Mucosa of descending colon (tissue), 3 donors: Measurements from ENCODE around the gene COMMD6. TPM values are rescaled to one million over a fixed set of nuclear protein-coding genes. Genes with fewer than 3 reads are reported as not detected.
A peak's percentile ranks its signal among the peaks of the same experiment; 100 is the strongest.

Experiments used
- ATAC-seq: fragments of 200-7000 bp; cut with Tn5 transposase; one replicate; pipeline ENCODE4 v1.9.1; 2020; ENCODE audit warnings: mild to moderate bottlenecking, moderate library complexity
- DNase-seq, 3 donors: peaks; one replicate each; pipeline ENCODE4 v3.0.0-alpha.2; 2020
- H3K36me3 ChIP-seq: fragments of 200-600 bp; one replicate; pipeline ENCODE4 v1.8.0; 2021; ENCODE audit warnings: low read depth, mild to moderate bottlenecking
- H3K4me1 ChIP-seq: fragments of 200-600 bp; one replicate; pipeline ENCODE4 v1.8.0; 2021; ENCODE audit warnings: low read depth, mild to moderate bottlenecking
- H3K4me3 ChIP-seq: fragments of 200-600 bp; one replicate; pipeline ENCODE4 v1.8.0; 2021; ENCODE audit warnings: mild to moderate bottlenecking
- H3K9me3 ChIP-seq: fragments of 200-600 bp; one replicate; pipeline ENCODE4 v1.8.0; 2021; ENCODE audit warnings: mild to moderate bottlenecking
- CTCF ChIP-seq: fragments of 200-600 bp; IDR thresholded peaks from one replicate; pipeline ENCODE4 v1.8.0; 2022; ENCODE audit warnings: antibody characterized with exemption, mild to moderate bottlenecking
- intact Hi-C, 2 donors: fragments of 100-400 bp; cut with DNase I in 1 of 2; cut with micrococcal nuclease in 1 of 2; formaldehyde crosslinking; loops; one replicate each; pipeline versions ENCODE4 v1.11.0 to v1.11.1; 2022; cut with DNase I, micrococcal nuclease
- long read RNA-seq, 2 donors: library from polyadenylated mRNA; unstranded; transcript quantifications; one replicate each; pipeline ENCODE4 v2.0.0, GENCODE V29; 2019 to 2021
- total RNA-seq, 3 donors: library from RNA; stranded (reverse); fragmentation: NEBNext Ultra II Directional in 2 of 3; extraction: Animal tissue kit (Norgen Biotek cat#: 25700) in 2 of 3; gene quantifications; one replicate each; pipeline versions ENCODE4 v1.2.1 to v1.2.4, GENCODE V29; 2021 to 2023
- donor health status: DM: no; HTN: no; CAD: no; lungs with moderate emphysema.
- donor health status: DM: no; HTN: no; CAD: no.
- donor health status: DM: no; HTN: yes; CAD: no.

COMMD6 gene
- 100 to 1,000 TPM in 2 of 3 donors, 10 to 100 TPM in 1; 97.9 to 192 (median 132) TPM for total RNA-seq
- long read RNA-seq, donor 1, partial matches to known transcripts: 1 of 4 reads
- long read RNA-seq, donor 1, other reads (novel, unspliced or antisense): 3 of 4 reads
- long read RNA-seq, donor 2, partial matches to known transcripts: 4 of 11 reads
- long read RNA-seq, donor 2, other reads (novel, unspliced or antisense): 7 of 11 reads

- ATAC-seq (peak; percentile 97), DNase-seq (peak; percentile 80 to 87 (median 85))
- peak; percentile 52 for TF ChIP-seq CTCF
- Histone ChIP-seq H3K4me3 (peak within 1 kb of the TSS; percentile 64), H3K4me1 (peaks cover 6% of the 10 kb centered on the region), H3K9me3 (no peaks in the 10 kb centered on the region), H3K36me3 (no peaks in the 10 kb centered on the region)
- intact Hi-C loops: no loop called here
Measured at GRCh38 chr13:75537401-75538365, at the start of gene COMMD6. TSS of gene COMMD6 (minus strand) at chr13:75537841. CDS start at chr13:75537805, 36 bp downstream.

GRCh38 chr13:75585153-75585552 lies 47.5 kb upstream of the COMMD6 start:
- Histone ChIP-seq H3K4me3 (no peak overlapping the region), H3K9me3 (no peaks in the 10 kb centered on the region), H3K36me3 (no peaks in the 10 kb centered on the region), H3K4me1 (no peaks in the 10 kb centered on the region)
- DNase-seq (no peak), ATAC-seq (no peak)
- no peak for TF ChIP-seq CTCF
- intact Hi-C loops: no loop called here

- H3K9me3 ChIP-seq: no peaks in the 10 kb centered on the region
- intact Hi-C loops: no loop called here
- no peak overlapping the region for H3K4me3 ChIP-seq
- no peaks in the 10 kb centered on the region for H3K4me1 ChIP-seq
- TF ChIP-seq CTCF: no peak
- ATAC-seq (no peak), DNase-seq (no peak)
- no peaks in the 10 kb centered on the region for H3K36me3 ChIP-seq
Measured at GRCh38 chr13:75583091-75583490, 45.5 kb upstream of the COMMD6 start.

- intact Hi-C loops: no loop called here
- TF ChIP-seq CTCF: no peak
- H3K36me3 ChIP-seq: no peaks in the 10 kb centered on the region
- H3K4me3 ChIP-seq: no peak overlapping the region
- DNase-seq (no peak), ATAC-seq (no peak)
- no peaks in the 10 kb centered on the region for H3K4me1 ChIP-seq
- H3K9me3 ChIP-seq: no peaks in the 10 kb centered on the region
Measured at GRCh38 chr13:75581874-75582640, 44.4 kb upstream of the COMMD6 start.

- no peak for TF ChIP-seq CTCF
- Histone ChIP-seq H3K4me1 (no peaks in the 10 kb centered on the region), H3K36me3 (no peaks in the 10 kb centered on the region), H3K9me3 (no peaks in the 10 kb centered on the region), H3K4me3 (no peak overlapping the region)
- no peak for ATAC-seq
- intact Hi-C loops: no loop called here
- DNase-seq: no peak
Measured at GRCh38 chr13:75579529-75579928, 41.9 kb upstream of the COMMD6 start.
